ENCODE measurements around the gene MIPOL1.

The MIPOL1 gene

DNA sequence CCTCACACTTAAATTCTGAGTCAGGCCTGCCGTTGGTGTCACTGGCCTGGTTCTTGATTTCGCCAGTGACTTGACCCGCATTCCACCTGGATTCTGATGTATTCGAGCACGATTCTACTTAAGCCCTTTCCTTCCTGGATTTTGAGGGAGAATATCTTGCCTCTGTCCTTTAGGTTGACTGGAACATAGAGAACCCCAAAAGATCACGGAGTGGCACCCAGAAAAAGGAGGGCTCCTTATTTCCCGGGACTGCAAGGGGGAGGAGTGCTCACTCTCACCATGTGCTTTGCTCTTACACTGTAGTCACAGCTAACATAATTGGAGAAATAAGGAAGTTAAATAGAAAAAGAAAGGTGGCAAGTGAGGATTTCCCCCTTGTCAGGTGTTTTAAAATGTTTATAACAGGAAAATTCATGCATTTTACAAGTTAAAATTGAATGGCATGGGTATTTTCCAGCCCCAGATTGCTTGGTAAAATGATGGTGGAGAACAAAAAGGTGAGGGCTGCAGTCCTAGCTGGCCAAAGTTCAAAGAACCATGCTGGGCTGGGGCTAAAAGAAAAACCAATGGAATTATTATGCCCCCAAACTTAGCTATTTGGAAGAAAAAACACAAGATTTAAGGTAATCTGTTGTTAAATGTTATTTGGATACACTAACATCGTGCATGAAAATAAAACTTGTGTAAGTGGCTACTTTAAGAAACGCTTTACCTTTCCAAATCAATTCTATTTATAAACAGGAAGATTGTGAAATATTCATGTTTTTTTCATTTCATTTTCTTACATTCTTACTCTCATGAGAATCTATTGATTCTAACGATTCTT lies 388.4 kb downstream of the MIPOL1 start:
- POLR2A ChIA-PET, result no interaction called here
- CTCF ChIA-PET, result interaction anchor here (0.7 to 3.1 kb wide), 2 partner anchors 11 to 340 kb away, joined by 3 to 12 read pairs; no protein-coding TSS in a partner anchor
- TF ChIP-seq, protein P1, sequence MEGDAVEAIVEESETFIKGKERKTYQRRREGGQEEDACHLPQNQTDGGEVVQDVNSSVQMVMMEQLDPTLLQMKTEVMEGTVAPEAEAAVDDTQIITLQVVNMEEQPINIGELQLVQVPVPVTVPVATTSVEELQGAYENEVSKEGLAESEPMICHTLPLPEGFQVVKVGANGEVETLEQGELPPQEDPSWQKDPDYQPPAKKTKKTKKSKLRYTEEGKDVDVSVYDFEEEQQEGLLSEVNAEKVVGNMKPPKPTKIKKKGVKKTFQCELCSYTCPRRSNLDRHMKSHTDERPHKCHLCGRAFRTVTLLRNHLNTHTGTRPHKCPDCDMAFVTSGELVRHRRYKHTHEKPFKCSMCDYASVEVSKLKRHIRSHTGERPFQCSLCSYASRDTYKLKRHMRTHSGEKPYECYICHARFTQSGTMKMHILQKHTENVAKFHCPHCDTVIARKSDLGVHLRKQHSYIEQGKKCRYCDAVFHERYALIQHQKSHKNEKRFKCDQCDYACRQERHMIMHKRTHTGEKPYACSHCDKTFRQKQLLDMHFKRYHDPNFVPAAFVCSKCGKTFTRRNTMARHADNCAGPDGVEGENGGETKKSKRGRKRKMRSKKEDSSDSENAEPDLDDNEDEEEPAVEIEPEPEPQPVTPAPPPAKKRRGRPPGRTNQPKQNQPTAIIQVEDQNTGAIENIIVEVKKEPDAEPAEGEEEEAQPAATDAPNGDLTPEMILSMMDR (IDR thresholded peaks at IDR 0.05; ENCODE audit: insufficient read depth, low read length, missing control alignments), result no peak
- no peak for DNase-seq (ENCODE audit: low read depth, low spot score)
- H3K4me3 ChIP-seq (ENCODE audit: low read depth, low read length), result no peak overlapping the region

DNA sequence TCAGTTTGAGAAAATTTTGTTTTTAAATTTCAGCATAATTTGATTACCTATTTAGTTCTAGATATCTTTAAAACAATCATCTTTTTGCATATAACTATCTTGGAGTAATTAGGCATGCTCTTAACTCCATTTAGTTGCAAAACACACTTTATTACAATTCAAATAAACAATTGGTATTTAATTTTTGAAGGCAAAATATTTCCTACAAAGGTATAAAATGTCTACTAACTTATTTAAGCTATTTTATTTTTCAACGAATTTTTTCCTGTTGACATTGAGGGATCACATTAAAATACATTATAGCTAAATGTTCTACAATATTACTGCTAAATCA lies 389.0 kb downstream of the MIPOL1 start:
- no peak overlapping the region for H3K4me3 ChIP-seq (ENCODE audit: low read depth, low read length)

DNA sequence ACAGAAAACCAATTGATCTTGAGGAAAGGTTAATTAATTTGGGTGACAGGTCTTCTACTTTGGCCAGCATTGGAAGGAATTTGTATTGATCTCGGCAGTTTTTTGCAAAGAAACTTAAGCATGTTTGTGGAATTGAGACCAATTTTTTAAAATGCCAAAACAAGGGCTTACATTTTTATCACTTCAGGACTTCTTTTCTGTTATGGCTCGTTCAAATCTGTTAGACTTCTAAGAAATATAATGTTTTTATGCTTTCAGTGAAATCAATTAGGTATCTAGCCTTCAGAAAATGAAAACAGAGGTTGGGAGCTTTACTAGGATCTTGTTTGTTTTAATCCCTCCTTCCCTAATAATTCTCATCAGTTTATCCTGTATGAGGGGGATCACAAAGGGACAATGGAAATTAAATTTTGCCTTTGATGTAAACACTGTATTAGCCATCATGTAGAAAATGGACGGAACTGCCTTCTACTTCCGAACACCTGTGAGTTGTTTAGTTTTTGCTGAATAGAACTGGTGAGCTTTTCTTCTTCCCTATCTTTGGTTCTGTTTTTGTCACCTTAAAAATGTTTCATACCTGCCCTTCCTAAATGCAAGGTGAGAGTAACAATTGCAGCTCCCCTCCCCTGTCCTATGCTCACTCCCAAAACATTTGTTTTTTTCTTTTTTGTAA lies 389.5 kb downstream of the MIPOL1 start:
- CTCF ChIA-PET, result interaction anchor here (3.1 kb wide), 1 partner anchor 10 kb away, joined by 12 read pairs; no protein-coding TSS in a partner anchor
- POLR2A ChIA-PET, result no interaction called here
- no peak overlapping the region for H3K4me3 ChIP-seq (ENCODE audit: low read depth, low read length)
- TF ChIP-seq, protein P1 (IDR thresholded peaks at IDR 0.05; ENCODE audit: insufficient read depth, low read length, missing control alignments), result no peak
- DNase-seq (ENCODE audit: low read depth, low spot score), result no peak

More for the DNA sequence above, 389.0 kb downstream of the MIPOL1 start:
- TF ChIP-seq, protein P1 (IDR thresholded peaks at IDR 0.05; ENCODE audit: insufficient read depth, low read length, missing control alignments), result no peak
- POLR2A ChIA-PET, result no interaction called here
- DNase-seq (ENCODE audit: low read depth, low spot score), result no peak
- CTCF ChIA-PET, result interaction anchor here (0.7 to 3.1 kb wide), 2 partner anchors 10 to 340 kb away, joined by 3 to 12 read pairs; no protein-coding TSS in a partner anchor

DNA sequence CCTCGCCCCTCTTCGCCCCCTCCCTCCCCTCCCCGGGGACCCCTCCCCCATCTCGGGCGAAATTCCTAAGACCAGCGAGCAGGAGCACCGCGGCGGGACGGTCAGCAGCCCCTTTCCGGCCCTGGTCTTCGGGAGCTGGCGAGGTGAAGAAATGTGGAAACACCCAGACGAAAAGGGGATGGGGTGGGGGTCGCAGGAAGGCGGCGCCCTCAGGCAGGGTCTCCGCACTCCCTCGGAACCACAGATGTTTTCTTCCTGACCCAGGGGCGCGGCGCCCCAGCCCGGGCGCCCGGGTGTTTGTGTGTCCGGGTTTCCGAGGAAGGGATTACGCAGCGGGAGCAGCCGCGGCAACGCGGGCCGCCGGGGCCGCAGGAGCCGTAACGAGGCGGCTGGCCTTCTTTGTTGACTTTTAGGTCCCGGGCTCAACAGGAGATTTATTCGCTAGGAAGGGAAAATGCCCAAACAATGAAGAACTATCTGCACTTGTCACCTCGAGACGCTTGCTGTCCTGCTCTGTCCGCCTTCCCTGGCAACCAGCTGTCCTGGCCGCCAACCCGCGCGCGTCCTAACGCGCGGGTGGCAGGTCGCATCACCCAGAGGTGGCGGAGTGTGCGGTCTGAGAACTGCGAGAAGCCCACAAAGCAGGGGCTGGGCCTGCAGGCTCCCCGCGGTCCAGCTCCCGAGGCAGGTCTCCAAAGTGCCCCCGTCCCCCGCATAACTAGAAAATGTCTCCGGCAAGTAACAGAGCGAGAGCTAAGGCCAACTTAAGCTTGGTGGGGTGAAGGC lies 390.3 kb downstream of the MIPOL1 start:
- TF ChIP-seq, protein P1 (IDR thresholded peaks at IDR 0.05; ENCODE audit: insufficient read depth, low read length, missing control alignments), result no peak
- ChIA-PET POLR2A (no interaction called here), CTCF (interaction anchor here (1.9 to 3.1 kb wide), 2 partner anchors 9 to 11 kb away, joined by 6 to 12 read pairs; no protein-coding TSS in a partner anchor)
- H3K4me3 ChIP-seq (ENCODE audit: low read depth, low read length), result no peak overlapping the region
- DNase-seq (ENCODE audit: low read depth, low spot score), result no peak

DNA sequence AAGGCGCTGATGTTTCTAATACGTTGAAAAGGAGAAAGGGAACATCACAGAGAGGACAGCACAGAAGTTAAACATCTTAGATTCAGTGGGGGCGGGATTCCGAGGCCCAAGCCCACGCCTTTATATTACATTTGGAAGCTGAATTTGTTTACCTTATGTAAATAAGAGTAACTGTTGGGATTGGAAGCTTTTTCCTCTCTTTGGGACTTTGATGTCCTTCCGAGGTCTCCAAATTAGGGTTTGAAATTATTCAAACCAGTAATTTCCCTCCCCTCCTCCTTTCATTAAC lies 390.9 kb downstream of the MIPOL1 start:
- ChIA-PET POLR2A (no interaction called here), CTCF (interaction anchor here (1.3 to 3.1 kb wide), 3 partner anchors 8 to 13 kb away, joined by 6 to 12 read pairs (median 7); no protein-coding TSS in a partner anchor)
- no peak overlapping the region for H3K4me3 ChIP-seq (ENCODE audit: low read depth, low read length)
- TF ChIP-seq, protein P1 (IDR thresholded peaks at IDR 0.05; ENCODE audit: insufficient read depth, low read length, missing control alignments), result no peak
- DNase-seq (ENCODE audit: low read depth, low spot score), result no peak
